Esophagus squamous epithelium (tissue), 5 donors: ENCODE data around the gene POU2F1. TPM values are rescaled to one million over a fixed set of nuclear protein-coding genes. Genes with fewer than 3 reads are reported as not detected.

Experiments used
- DNase-seq: peaks from one replicate; lab custom pipeline; 2025; lab: John Stamatoyannopoulos, UW
- H3K27ac ChIP-seq, 4 donors: fragments of 200-600 bp; sonication (generic); one replicate each; pipeline ENCODE4 v1.5.1; 2016 to 2019; ENCODE audit warnings: mild to moderate bottlenecking in 1 of 4
- H3K27me3 ChIP-seq, 4 donors: fragments of 200-600 bp; sonication (generic); 1 replicate in 3 of 4; 2 replicates in 1 of 4; pipeline versions ENCODE4 v1.5.1 to v1.6.0; 2017 to 2021; ENCODE audit warnings: antibody characterized with exemption in 1 of 4
- H3K36me3 ChIP-seq, 3 donors: fragments of 200-600 bp; sonication (generic); one replicate each; pipeline ENCODE4 v1.5.1; 2016 to 2019
- H3K4me1 ChIP-seq, 3 donors: fragments of 200-600 bp; sonication (generic); one replicate each; pipeline ENCODE4 v1.5.1; 2017 to 2019
- H3K4me3 ChIP-seq, 4 donors: fragments of 200-600 bp; sonication (generic); 1 replicate in 3 of 4; 2 replicates in 1 of 4; pipeline ENCODE4 v1.5.1; 2016 to 2019; ENCODE audit warnings: mild to moderate bottlenecking in 2 of 4, moderate library complexity in 1 of 4
- H3K9me3 ChIP-seq, 3 donors: fragments of 200-600 bp; sonication (generic); one replicate each; pipeline ENCODE4 v1.5.1; 2016 to 2019
- CTCF ChIP-seq, 6 experiments: fragments of 450-650 bp in 4 of 6; fragments of 200-600 bp in 2 of 6; sonication (generic) in 2 of 6; IDR thresholded peaks; one replicate each; pipeline ENCODE4 v1.5.1; 2016 to 2019; ENCODE audit warnings: antibody characterized with exemption in 6 of 6, mild to moderate bottlenecking in 4 of 6, moderate library complexity in 4 of 6
- POLR2A ChIP-seq, 4 donors: fragments of 450-650 bp; IDR thresholded peaks; one replicate each; pipeline ENCODE4 v1.6.1; 2017; ENCODE audit warnings: antibody characterized with exemption in 4 of 4, mild to moderate bottlenecking in 4 of 4, moderate library complexity in 3 of 4
- WGBS, 2 donors: methylation state at CpG; one replicate each; pipeline ENCODE4 v1.1.5; 2018; 5-methylcytosine and 5-hydroxymethylcytosine counted together
- intact Hi-C: fragments of 100-400 bp; cut with DNase I; formaldehyde crosslinking; loops from one replicate; pipeline ENCODE4 v1.15.0; 2022
- total RNA-seq, 4 donors: library from RNA; depleted of rRNA; stranded (reverse); fragments of >200 nt; gene quantifications; one replicate each; pipeline ENCODE4 v1.1.0, GENCODE V29; 2016
- donor health status: DM: yes; HTN: yes; CAD: no.

The POU2F1 gene
- total RNA-seq, 4 donors from 2014 or later, result 7.8 to 10.5 (median 9.2) TPM

- DNase-seq, result no peak
- Histone ChIP-seq H3K4me1 (peaks cover 0 to 4% (median 0%) of the 10 kb centered on the region in 3 donors), H3K27me3 (peaks cover 0 to 3% (median 0%) of the 10 kb centered on the region in 4 donors), H3K9me3 (no peaks in the 10 kb centered on the region), H3K36me3 (no peaks in the 10 kb centered on the region), H3K4me3 (no peak overlapping the region), H3K27ac (no peak overlapping the region)
- TF ChIP-seq POLR2A (IDR thresholded peaks at IDR 0.05) (no peak), CTCF (IDR thresholded peaks at IDR 0.05) (no peak)
- WGBS, 2 donors, result 68 to 69% methylated on average over 7 of the region's 7 CpGs
- intact Hi-C loops, result no loop called here
Observed at GRCh38 chr1:167469280-167469965, 248.7 kb downstream of the POU2F1 start.

GRCh38 chr1:167471568-167471967 is 250.9 kb downstream of the POU2F1 start:
- H3K27ac ChIP-seq, result no peak overlapping the region
- TF ChIP-seq POLR2A (IDR thresholded peaks at IDR 0.05), result no peak
- TF ChIP-seq CTCF (IDR thresholded peaks at IDR 0.05), result no peak
- H3K4me3 ChIP-seq, result no peak overlapping the region
- intact Hi-C loops, result no loop called here
- no peaks in the 10 kb centered on the region for H3K9me3 ChIP-seq
- peaks cover 0 to 5% (median 0%) of the 10 kb centered on the region in 4 donors for H3K27me3 ChIP-seq
- H3K4me1 ChIP-seq, result peaks cover 0 to 4% (median 0%) of the 10 kb centered on the region in 3 donors
- WGBS, 2 donors, result 81 to 88% methylated on average over 5 of the region's 5 CpGs
- no peaks in the 10 kb centered on the region for H3K36me3 ChIP-seq
- DNase-seq, result no peak

DNA sequence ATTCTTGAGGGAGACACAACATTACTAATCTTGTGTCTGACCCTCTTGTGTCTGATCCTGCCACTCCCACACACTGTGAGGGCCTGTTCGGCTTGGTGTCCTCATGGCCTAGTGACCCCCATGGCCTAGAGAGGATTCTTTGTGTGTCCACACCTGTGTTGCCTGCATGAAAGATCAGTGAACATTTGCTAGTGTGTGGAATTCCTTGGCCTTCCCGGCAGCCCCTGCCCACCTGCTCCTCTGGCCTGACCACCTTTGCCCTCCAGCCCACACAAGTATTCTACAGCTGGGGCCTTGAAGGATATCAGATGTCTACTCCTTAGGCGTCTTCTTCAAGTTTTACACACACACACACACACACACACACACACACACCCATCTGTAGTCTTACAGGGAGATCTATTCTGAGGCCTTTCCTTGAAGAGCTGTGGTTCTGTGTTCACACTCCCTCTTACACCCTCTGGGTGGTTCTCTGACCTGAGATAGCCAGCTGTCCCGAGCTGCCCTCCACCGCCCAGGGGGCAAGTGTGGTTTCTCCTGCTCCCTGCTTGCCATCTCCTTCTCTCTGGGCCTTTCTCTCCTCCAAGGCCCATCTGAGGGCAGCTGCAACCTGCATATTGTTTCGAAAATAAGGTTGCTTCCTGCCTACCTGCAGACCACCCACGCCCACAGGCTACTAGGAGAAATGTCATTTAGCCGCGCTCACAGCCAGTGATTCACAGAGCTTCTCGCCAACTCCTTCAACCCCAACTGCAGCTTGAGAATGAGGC is 252.3 kb downstream of the POU2F1 start:
- Histone ChIP-seq H3K4me3 (no peak overlapping the region), H3K36me3 (no peaks in the 10 kb centered on the region), H3K4me1 (no peaks in the 10 kb centered on the region), H3K27ac (no peak overlapping the region), H3K27me3 (peaks cover 0 to 5% (median 0%) of the 10 kb centered on the region in 4 donors), H3K9me3 (no peaks in the 10 kb centered on the region)
- WGBS, 2 donors, result 71 to 81% methylated on average over 7 to 10 of the region's 10 CpGs
- no peak for TF ChIP-seq POLR2A (IDR thresholded peaks at IDR 0.05)
- no peak for TF ChIP-seq CTCF (IDR thresholded peaks at IDR 0.05)
- DNase-seq, result no peak
- intact Hi-C loops, result no loop called here

GRCh38 chr1:167473761-167474160 is 253.1 kb downstream of the POU2F1 start:
- Histone ChIP-seq H3K4me1 (no peaks in the 10 kb centered on the region), H3K36me3 (no peaks in the 10 kb centered on the region), H3K9me3 (no peaks in the 10 kb centered on the region), H3K27me3 (peaks cover 0 to 5% (median 0%) of the 10 kb centered on the region in 4 donors), H3K27ac (no peak overlapping the region), H3K4me3 (no peak overlapping the region)
- 61 to 63% methylated on average over 5 of the region's 5 CpGs for WGBS, 2 donors
- no peak for TF ChIP-seq POLR2A (IDR thresholded peaks at IDR 0.05)
- no peak for TF ChIP-seq CTCF (IDR thresholded peaks at IDR 0.05)
- no peak for DNase-seq
- intact Hi-C loops, result no loop called here

- intact Hi-C loops, result no loop called here
- DNase-seq, result no peak
- WGBS, 2 donors, result 45 to 60% methylated on average over 3 to 4 of the region's 5 CpGs
- Histone ChIP-seq H3K27ac (no peak overlapping the region), H3K9me3 (no peaks in the 10 kb centered on the region), H3K27me3 (peaks cover 0 to 5% (median 0%) of the 10 kb centered on the region in 4 donors), H3K4me3 (no peak overlapping the region), H3K36me3 (no peaks in the 10 kb centered on the region), H3K4me1 (no peaks in the 10 kb centered on the region)
- TF ChIP-seq CTCF (IDR thresholded peaks at IDR 0.05) (no peak), POLR2A (IDR thresholded peaks at IDR 0.05) (no peak)
Observed at GRCh38 chr1:167474191-167474641, 253.5 kb downstream of the POU2F1 start.
